ENCODE measurements around the gene UGT3A2.

Gene UGT3A2, protein sequence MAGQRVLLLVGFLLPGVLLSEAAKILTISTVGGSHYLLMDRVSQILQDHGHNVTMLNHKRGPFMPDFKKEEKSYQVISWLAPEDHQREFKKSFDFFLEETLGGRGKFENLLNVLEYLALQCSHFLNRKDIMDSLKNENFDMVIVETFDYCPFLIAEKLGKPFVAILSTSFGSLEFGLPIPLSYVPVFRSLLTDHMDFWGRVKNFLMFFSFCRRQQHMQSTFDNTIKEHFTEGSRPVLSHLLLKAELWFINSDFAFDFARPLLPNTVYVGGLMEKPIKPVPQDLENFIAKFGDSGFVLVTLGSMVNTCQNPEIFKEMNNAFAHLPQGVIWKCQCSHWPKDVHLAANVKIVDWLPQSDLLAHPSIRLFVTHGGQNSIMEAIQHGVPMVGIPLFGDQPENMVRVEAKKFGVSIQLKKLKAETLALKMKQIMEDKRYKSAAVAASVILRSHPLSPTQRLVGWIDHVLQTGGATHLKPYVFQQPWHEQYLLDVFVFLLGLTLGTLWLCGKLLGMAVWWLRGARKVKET

GRCh38 chr5:36066540-36067210 is at the start of gene UGT3A2:
Gene UGT3A2 (minus strand): TSS chr5:36066882. CDS start chr5:36066789, 93 bp downstream.
- DNase-seq (ENCODE audit: low read depth) = no peak

GRCh38 chr5:36111238-36111637 is 44.6 kb upstream of the UGT3A2 start:
- DNase-seq (ENCODE audit: low read depth) = no peak

GRCh38 chr5:36108758-36109460 is 42.2 kb upstream of the UGT3A2 start:
- no peak for DNase-seq (ENCODE audit: low read depth)

- DNase-seq (ENCODE audit: low read depth) = peak; percentile 6
These were observed 39.1 kb upstream of the UGT3A2 start for GRCh38 chr5:36105819-36106218.

DNA sequence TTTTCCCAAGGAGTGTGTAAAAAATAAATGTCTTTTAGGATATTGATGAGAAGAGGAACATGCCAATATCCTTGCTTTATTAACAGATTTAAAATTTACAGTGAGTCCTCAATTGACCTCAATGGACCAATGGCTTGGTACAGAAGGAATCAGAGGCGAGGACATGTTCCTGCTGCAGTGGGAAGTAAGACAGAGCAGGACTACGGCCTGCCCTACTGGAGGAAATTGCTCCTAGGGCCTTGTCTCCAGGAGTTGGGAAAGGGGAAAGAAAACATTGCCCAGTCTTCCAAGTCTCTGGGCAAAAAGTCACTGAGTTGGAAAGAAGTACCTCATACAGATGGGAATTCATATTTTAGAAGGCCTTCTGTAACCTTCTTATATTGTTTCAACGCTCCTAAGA is 33.1 kb upstream of the UGT3A2 start:
- DNase-seq (ENCODE audit: low read depth) = no peak

DNA sequence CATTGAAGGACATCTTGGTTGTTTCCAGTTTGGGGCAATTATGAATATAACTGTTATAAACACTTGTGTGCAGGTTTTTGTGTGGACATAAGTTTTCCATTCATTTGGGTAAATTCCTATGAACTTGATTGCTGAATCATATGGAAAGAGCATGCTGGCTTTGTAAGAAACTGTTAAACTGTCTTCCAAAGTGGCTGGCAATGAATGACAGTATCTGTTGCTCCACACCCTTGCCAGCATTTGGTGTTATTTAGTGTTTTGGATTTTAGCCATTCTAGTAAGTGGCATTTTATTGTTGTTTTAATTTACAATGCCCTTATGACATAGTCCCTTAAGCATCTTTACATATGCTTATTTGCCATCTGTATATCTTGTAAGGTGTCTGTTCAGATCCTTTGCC is 29.8 kb upstream of the UGT3A2 start:
- DNase-seq (ENCODE audit: low read depth) = no peak

DNA sequence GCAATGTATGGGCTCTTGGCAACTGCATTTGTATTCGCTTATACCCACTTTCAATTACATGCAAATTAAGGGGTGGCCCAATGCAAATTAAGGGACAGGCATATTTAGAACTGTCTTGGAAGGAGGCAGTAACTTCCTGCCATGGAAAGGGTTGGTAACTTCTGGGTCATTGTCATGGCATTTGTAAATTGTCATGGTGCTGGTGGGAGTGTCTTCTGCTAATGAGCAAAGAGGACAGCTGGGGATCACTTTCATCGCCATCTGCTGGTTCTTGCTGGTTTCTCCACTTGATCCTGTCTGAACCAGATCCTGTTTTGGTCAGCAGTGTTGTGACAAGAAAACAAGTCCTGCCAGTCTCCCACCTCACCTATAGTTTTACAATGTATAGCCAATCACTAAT is 23.3 kb upstream of the UGT3A2 start:
- DNase-seq (ENCODE audit: low read depth) = peak; percentile 51

- DNase-seq (ENCODE audit: low read depth) = peak; percentile 44
These were observed 12.6 kb upstream of the UGT3A2 start for GRCh38 chr5:36079200-36079781.

DNA sequence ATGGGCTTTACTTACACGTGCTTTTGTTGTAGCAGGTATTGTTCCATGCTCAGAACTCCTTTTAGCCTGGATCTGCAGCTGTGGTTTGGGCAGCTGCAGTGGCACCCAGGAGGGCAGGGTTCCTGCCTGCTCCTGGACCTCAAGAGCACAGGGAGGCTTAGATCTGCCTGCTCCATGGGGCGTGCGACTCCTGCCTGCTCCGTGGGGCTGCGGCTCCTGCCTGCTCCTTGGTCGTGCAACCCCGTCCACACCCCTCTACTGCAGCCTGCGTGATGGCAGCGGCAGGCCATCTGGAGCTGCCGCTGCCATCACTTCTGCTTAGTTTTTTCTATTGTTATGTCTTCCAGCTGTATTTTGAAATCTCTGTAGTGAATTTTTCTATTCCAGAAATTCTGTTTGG is 11.7 kb upstream of the UGT3A2 start:
- no peak for DNase-seq (ENCODE audit: low read depth)

GRCh38 chr5:36073595-36074216 is 7.0 kb upstream of the UGT3A2 start:
- DNase-seq (ENCODE audit: low read depth) = no peak

- DNase-seq (ENCODE audit: low read depth) = no peak
These were observed 4.2 kb upstream of the UGT3A2 start for GRCh38 chr5:36070687-36071571.

- no peak for DNase-seq (ENCODE audit: low read depth)
These were observed 2.1 kb upstream of the UGT3A2 start for GRCh38 chr5:36068751-36069281.

GRCh38 chr5:36066001-36066539 is 612 bp downstream of the UGT3A2 start:
- DNase-seq (ENCODE audit: low read depth) = no peak

DNA sequence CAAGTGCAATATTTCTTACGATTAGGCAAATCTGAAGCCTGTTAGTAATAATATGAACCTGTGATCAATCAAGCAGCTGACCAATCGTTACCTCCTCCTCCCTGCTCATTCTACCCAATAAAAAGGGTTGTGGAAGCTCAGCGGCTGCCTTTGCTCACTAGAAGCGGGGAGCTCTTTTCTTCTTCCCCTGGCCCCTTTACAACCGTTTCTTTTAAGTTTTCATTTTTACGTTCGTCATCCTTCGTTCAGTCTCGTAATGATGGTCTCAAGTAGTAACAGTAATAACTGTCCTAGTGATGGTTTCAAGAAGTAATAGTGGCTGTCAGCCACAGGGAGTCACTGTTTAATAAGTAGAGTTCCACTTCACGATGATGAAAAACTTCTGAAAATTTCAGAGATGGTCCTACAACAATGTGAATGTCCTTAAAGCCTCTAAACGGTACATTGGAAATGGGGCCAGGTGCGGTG is 6.2 kb downstream of the UGT3A2 start:
- DNase-seq (ENCODE audit: low read depth) = no peak

DNA sequence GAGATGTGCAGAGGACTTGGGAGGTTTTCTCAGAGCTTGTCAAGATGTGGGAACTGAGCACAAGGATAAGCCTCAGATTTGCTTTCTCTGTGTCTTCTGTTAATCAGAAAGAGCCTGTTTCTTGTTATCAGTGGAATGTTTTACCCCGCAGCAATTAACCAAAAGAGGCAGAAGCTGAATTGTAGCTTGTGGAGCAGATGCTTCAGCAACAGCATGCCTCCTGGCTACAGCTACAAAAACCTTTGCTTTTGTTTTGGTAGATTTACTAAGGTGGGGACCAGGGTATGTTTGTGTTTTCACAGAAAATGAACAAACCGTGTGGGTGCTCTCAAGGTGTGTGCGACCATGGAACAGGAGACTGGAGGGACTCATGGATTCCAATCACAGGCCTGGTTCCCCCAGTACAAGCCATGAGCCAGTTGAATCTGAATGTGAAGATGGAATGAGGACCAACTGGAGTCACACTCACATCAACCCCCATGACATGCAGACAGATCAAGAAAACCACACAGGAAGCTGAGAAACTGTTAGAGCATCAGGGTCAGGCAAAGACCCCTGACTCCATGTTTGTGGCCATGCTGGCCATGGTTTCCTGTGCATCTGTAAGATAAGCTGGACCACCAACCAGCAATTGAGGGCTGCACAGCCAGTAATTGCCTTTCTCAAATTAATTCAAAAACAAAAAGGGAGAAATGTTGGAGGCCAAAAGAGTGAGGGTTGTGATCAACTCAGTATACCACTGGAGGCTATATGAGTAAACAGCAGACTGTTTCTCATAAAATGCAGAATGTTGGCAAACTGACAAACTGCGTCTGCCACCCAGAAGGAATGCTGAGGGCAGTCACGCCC is 6.9 kb downstream of the UGT3A2 start:
- DNase-seq (ENCODE audit: low read depth) = no peak

DNA sequence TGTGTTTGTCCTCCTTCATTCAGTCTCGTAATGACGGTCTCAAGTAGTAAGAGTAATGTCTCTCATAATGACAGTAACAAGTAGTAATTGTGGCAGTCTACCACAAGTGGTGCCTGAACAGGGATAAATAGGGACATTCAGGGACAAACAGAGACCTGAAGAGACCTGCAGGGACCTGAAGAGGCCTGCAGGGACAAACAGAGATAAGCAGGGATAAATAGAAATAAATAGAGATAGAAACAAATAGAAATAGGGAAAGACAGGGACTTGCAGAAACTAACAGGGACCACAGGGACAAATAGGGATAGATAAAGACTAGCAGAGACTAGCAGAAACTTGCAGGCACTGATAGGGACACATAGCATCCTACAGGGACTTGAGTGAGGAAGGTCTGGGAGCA is 7.9 kb downstream of the UGT3A2 start:
- no peak for DNase-seq (ENCODE audit: low read depth)

GRCh38 chr5:36057386-36057785 is 9.3 kb downstream of the UGT3A2 start:
- DNase-seq (ENCODE audit: low read depth) = no peak

- DNase-seq (ENCODE audit: low read depth) = no peak
These were observed 10.3 kb downstream of the UGT3A2 start for GRCh38 chr5:36056422-36056821.

GRCh38 chr5:36055984-36056383 is 10.7 kb downstream of the UGT3A2 start:
- DNase-seq (ENCODE audit: low read depth) = no peak

All from iris pigment epithelial cell (primary cell).